Liver (tissue), 9 donors: ENCODE data around the gene NT5C1A. TPM values are rescaled to one million over a fixed set of nuclear protein-coding genes. Genes with fewer than 3 reads are reported as not detected.

ENCODE experiments used
- DNase-seq: peaks from one replicate; pipeline ENCODE4 v3.0.0-alpha.2; 2017; ENCODE audit warnings: low spot score
- H3K27ac ChIP-seq, 2 donors: one replicate each; pipeline ENCODE4 v1.7.0; 2013; ENCODE audit warnings: inconsistent platforms in 2 of 2, low read length in 2 of 2, control low read depth in 1 of 2, low read depth in 1 of 2, mild to moderate bottlenecking in 1 of 2
- H3K27me3 ChIP-seq, 4 donors: one replicate each; pipeline versions ENCODE4 v1.6.1 to v1.7.0; 2013; ENCODE audit warnings: low read length in 3 of 4, inconsistent platforms in 1 of 4, mild to moderate bottlenecking in 1 of 4, moderate library complexity in 1 of 4; ENCODE audit not compliant: control insufficient read depth in 4 of 4, insufficient read depth in 4 of 4
- H3K36me3 ChIP-seq, 4 donors: one replicate each; pipeline versions ENCODE4 v1.6.1 to v1.7.0; 2013; ENCODE audit warnings: low read length in 3 of 4, mild to moderate bottlenecking in 3 of 4, low read depth in 1 of 4, moderate library complexity in 1 of 4; ENCODE audit not compliant: control insufficient read depth in 4 of 4, insufficient read depth in 3 of 4
- H3K4me1 ChIP-seq, 4 donors: one replicate each; pipeline versions ENCODE4 v1.6.1 to v1.7.0; 2013; ENCODE audit warnings: low read length in 3 of 4, mild to moderate bottlenecking in 3 of 4, moderate library complexity in 1 of 4; ENCODE audit not compliant: control insufficient read depth in 4 of 4, insufficient read depth in 4 of 4
- H3K4me3 ChIP-seq, 3 donors: one replicate each; pipeline versions ENCODE4 v1.6.1 to v1.7.0; 2013; ENCODE audit warnings: low read length in 3 of 3, control low read depth in 1 of 3, low read depth in 1 of 3, mild to moderate bottlenecking in 1 of 3
- H3K9ac ChIP-seq, 2 donors: one replicate each; pipeline ENCODE4 v1.7.0; 2013; ENCODE audit warnings: low read length in 2 of 2, mild to moderate bottlenecking in 2 of 2, moderate library complexity in 2 of 2, control low read depth in 1 of 2, low read depth in 1 of 2
- H3K9me3 ChIP-seq, 4 donors: one replicate each; pipeline versions ENCODE4 v1.6.1 to v1.7.0; 2013; ENCODE audit warnings: low read length in 3 of 4; ENCODE audit not compliant: control insufficient read depth in 4 of 4
- EGR1 ChIP-seq, 2 donors: IDR thresholded peaks; 2 replicates each; pipeline ENCODE4 v1.6.1; 2016 to 2018; ENCODE audit warnings: antibody characterized with exemption in 2 of 2, low read depth in 2 of 2
- FOXA1 ChIP-seq: IDR thresholded peaks from 2 replicates; pipeline ENCODE4 v1.6.1; 2016; ENCODE audit warnings: antibody characterized with exemption
- GABPA ChIP-seq, 2 donors: IDR thresholded peaks in 1 of 2; conservative IDR thresholded peaks in 1 of 2; 2 replicates each; pipeline ENCODE4 v1.6.1; 2016; ENCODE audit warnings: antibody characterized with exemption in 2 of 2, mild to moderate bottlenecking in 1 of 2, moderate library complexity in 1 of 2
- HNF4A ChIP-seq, 2 donors: conservative IDR thresholded peaks; 2 replicates each; pipeline ENCODE4 v1.6.1; 2016; ENCODE audit warnings: antibody characterized with exemption in 2 of 2, mild to moderate bottlenecking in 2 of 2
- HNF4G ChIP-seq: IDR thresholded peaks from 2 replicates; pipeline ENCODE4 v1.6.1; 2016; ENCODE audit warnings: antibody characterized with exemption
- JUND ChIP-seq, 2 donors: IDR thresholded peaks; 2 replicates each; pipeline ENCODE4 v1.6.1; 2016; ENCODE audit warnings: antibody characterized with exemption in 2 of 2
- NR2F2 ChIP-seq: IDR thresholded peaks from 2 replicates; pipeline ENCODE4 v1.6.1; 2016; ENCODE audit warnings: antibody characterized with exemption
- RAD21 ChIP-seq, 2 donors: IDR thresholded peaks; 2 replicates each; pipeline ENCODE4 v1.6.1; 2016; ENCODE audit warnings: antibody characterized with exemption in 2 of 2, mild to moderate bottlenecking in 2 of 2
- YY1 ChIP-seq: IDR thresholded peaks from 2 replicates; pipeline ENCODE4 v1.6.1; 2016; ENCODE audit warnings: antibody characterized with exemption, mild to moderate bottlenecking
- WGBS: extraction: QIAGEN DNeasy Blood & Tissue Kit; methylation state at CpG from one replicate; pipeline ENCODE4 v1.1.7; 2013; 5-methylcytosine and 5-hydroxymethylcytosine counted together
- polyA plus RNA-seq, 2 donors: library from polyadenylated mRNA; stranded (reverse) in 1 of 2; unstranded in 1 of 2; fragments of 200-250 nt in 1 of 2; fragments of >200 nt in 1 of 2; fragmentation: Nextera tagmentation in 1 of 2; extraction: Ambion mirVana in 1 of 2; gene quantifications; one replicate each; pipeline versions ENCODE4 v1.2.1 to v1.2.3, GENCODE V29; 2013 to 2015
- total RNA-seq, 2 donors: library from RNA; depleted of rRNA; stranded (reverse); fragments of >200 nt; gene quantifications; one replicate each; pipeline ENCODE4 v1.2.3, GENCODE V29; 2014
- TF ChIP-seq, protein P1 (sequence below): IDR thresholded peaks from 2 replicates; pipeline ENCODE4 v1.6.1; 2016; ENCODE audit warnings: antibody characterized with exemption
- TF ChIP-seq, protein P2 (sequence below): IDR thresholded peaks from 2 replicates; pipeline ENCODE4 v1.6.1; 2016; ENCODE audit warnings: antibody characterized with exemption
- TF ChIP-seq, protein P3 (sequence below): IDR thresholded peaks from 2 replicates; pipeline ENCODE4 v1.6.1; 2016; ENCODE audit warnings: antibody characterized with exemption, mild to moderate bottlenecking
- TF ChIP-seq, protein P4 (sequence below): fragments of 150-350 bp; IDR thresholded peaks from 2 replicates; pipeline ENCODE4 v1.5.1; 2017; ENCODE audit warnings: improper control_type of control experiment, low read depth, low read length; ENCODE audit not compliant: missing input control
- donor health status: healthy.
- donor health status: healthy.
- donor health status: healthy.
- donor health status: healthy.
- donor health status: healthy.

Gene NT5C1A
- total and polyA plus RNA-seq, 4 donors, result 0.05 to 0.08 TPM; not detected in 2

DNA sequence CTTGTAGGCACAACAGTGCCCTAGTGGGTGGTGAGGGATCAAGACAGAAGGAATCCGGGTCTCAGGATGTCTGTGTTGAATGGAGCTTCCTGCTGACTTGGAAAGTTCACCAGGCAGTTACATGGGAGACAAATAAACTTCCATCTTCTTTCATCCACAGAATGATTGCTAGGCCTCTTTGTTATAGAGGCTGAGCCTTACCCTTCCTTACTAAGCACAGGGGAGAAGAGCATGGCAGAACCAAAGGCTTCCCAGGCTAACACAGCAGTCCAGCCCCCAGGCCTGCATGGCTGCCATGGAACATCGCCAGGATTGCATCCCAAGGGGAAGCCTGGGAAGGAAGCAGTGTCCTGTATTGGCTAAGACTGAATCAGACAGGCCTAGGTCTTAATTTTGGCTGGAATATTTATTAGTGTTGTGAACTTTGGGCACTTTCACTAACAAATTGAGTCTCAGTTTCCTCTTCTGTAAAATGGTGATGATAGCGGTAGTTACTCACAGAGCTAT, 51.2 kb downstream of the NT5C1A start:
- Histone ChIP-seq H3K4me3 (no peak overlapping the region), H3K27me3 (peaks cover 0 to 2% (median 0%) of the 10 kb centered on the region in 4 donors), H3K4me1 (no peaks in the 10 kb centered on the region), H3K36me3 (no peaks in the 10 kb centered on the region), H3K9ac (no peak overlapping the region), H3K27ac (no peak overlapping the region), H3K9me3 (no peaks in the 10 kb centered on the region)
- 89% methylated on average over 3 of the region's 3 CpGs for WGBS
- no peak for DNase-seq
- no peak for TF ChIP-seq JUND (IDR thresholded peaks at IDR 0.05)
- TF ChIP-seq RAD21 (IDR thresholded peaks at IDR 0.05), result no peak
- TF ChIP-seq, protein P1, sequence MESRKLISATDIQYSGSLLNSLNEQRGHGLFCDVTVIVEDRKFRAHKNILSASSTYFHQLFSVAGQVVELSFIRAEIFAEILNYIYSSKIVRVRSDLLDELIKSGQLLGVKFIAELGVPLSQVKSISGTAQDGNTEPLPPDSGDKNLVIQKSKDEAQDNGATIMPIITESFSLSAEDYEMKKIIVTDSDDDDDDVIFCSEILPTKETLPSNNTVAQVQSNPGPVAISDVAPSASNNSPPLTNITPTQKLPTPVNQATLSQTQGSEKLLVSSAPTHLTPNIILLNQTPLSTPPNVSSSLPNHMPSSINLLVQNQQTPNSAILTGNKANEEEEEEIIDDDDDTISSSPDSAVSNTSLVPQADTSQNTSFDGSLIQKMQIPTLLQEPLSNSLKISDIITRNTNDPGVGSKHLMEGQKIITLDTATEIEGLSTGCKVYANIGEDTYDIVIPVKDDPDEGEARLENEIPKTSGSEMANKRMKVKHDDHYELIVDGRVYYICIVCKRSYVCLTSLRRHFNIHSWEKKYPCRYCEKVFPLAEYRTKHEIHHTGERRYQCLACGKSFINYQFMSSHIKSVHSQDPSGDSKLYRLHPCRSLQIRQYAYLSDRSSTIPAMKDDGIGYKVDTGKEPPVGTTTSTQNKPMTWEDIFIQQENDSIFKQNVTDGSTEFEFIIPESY, result no peak
- no peak for TF ChIP-seq EGR1 (IDR thresholded peaks at IDR 0.05; ENCODE audit: low read depth in 2 of 2)
- TF ChIP-seq HNF4A (conservative IDR thresholded peaks at IDR 0.05), result no peak
- no peak for TF ChIP-seq FOXA1
- TF ChIP-seq GABPA (IDR thresholded peaks at IDR 0.05 in 1 of 2, conservative IDR thresholded peaks at IDR 0.05 in 1 of 2), result no peak

DNA sequence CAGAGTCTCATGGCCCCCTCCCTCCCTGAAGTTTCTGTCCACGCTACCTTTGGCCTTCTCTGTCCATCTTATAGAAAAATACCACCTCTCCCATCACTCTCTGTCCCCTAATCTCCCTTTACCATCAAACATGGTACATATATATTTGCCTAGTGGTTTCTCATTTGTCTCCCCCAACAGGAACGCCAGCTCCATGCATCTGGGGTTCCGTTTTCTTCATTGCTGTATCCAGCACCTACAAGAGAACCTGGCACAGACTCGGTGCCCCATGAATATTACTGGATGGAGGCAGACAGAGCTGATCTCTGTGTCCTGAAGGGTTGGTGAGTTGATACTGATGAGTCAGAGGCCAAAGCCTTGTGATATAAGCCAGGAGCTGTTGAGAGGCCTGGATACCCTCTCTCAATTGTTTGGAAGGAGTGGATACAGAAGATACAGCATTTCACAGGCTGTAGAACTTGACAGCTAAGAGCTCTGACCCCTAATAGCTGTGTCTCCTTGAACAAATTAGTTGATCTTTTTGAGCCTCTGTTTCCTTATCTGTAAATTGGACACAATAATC, 54.3 kb downstream of the NT5C1A start:
- Histone ChIP-seq H3K27ac (no peak overlapping the region), H3K9me3 (no peaks in the 10 kb centered on the region), H3K36me3 (no peaks in the 10 kb centered on the region), H3K4me1 (no peaks in the 10 kb centered on the region), H3K27me3 (no peaks in the 10 kb centered on the region), H3K4me3 (no peak overlapping the region), H3K9ac (no peak overlapping the region)
- no peak for TF ChIP-seq NR2F2
- no peak for TF ChIP-seq JUND (IDR thresholded peaks at IDR 0.05)
- TF ChIP-seq RAD21 (IDR thresholded peaks at IDR 0.05), result no peak
- no peak for TF ChIP-seq FOXA1
- TF ChIP-seq HNF4G, result no peak
- TF ChIP-seq, protein P2, sequence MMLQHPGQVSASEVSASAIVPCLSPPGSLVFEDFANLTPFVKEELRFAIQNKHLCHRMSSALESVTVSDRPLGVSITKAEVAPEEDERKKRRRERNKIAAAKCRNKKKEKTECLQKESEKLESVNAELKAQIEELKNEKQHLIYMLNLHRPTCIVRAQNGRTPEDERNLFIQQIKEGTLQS, result no peak
- TF ChIP-seq YY1, result no peak
- TF ChIP-seq, protein P3, sequence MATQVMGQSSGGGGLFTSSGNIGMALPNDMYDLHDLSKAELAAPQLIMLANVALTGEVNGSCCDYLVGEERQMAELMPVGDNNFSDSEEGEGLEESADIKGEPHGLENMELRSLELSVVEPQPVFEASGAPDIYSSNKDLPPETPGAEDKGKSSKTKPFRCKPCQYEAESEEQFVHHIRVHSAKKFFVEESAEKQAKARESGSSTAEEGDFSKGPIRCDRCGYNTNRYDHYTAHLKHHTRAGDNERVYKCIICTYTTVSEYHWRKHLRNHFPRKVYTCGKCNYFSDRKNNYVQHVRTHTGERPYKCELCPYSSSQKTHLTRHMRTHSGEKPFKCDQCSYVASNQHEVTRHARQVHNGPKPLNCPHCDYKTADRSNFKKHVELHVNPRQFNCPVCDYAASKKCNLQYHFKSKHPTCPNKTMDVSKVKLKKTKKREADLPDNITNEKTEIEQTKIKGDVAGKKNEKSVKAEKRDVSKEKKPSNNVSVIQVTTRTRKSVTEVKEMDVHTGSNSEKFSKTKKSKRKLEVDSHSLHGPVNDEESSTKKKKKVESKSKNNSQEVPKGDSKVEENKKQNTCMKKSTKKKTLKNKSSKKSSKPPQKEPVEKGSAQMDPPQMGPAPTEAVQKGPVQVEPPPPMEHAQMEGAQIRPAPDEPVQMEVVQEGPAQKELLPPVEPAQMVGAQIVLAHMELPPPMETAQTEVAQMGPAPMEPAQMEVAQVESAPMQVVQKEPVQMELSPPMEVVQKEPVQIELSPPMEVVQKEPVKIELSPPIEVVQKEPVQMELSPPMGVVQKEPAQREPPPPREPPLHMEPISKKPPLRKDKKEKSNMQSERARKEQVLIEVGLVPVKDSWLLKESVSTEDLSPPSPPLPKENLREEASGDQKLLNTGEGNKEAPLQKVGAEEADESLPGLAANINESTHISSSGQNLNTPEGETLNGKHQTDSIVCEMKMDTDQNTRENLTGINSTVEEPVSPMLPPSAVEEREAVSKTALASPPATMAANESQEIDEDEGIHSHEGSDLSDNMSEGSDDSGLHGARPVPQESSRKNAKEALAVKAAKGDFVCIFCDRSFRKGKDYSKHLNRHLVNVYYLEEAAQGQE, result no peak
- TF ChIP-seq, protein P4, sequence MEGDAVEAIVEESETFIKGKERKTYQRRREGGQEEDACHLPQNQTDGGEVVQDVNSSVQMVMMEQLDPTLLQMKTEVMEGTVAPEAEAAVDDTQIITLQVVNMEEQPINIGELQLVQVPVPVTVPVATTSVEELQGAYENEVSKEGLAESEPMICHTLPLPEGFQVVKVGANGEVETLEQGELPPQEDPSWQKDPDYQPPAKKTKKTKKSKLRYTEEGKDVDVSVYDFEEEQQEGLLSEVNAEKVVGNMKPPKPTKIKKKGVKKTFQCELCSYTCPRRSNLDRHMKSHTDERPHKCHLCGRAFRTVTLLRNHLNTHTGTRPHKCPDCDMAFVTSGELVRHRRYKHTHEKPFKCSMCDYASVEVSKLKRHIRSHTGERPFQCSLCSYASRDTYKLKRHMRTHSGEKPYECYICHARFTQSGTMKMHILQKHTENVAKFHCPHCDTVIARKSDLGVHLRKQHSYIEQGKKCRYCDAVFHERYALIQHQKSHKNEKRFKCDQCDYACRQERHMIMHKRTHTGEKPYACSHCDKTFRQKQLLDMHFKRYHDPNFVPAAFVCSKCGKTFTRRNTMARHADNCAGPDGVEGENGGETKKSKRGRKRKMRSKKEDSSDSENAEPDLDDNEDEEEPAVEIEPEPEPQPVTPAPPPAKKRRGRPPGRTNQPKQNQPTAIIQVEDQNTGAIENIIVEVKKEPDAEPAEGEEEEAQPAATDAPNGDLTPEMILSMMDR, result no peak
- DNase-seq, result no peak
- WGBS, result 86% methylated on average over 4 of the region's 4 CpGs
